GM23248 (cell line): Measurements from ENCODE around the gene PF4V1.

Source experiments
- EZH2 ChIP-seq: fragments of 200-600 bp; sonication (generic); IDR thresholded peaks from 2 replicates; pipeline ENCODE4 v1.6.1; 2018; ENCODE audit warnings: antibody characterized with exemption, mild to moderate bottlenecking; ENCODE audit not compliant: insufficient read depth, poor library complexity, severe bottlenecking
- EZH2phosphoT487 ChIP-seq: fragments of 200-600 bp; sonication (generic); IDR thresholded peaks from 2 replicates; pipeline ENCODE4 v1.6.1; 2018; ENCODE audit warnings: antibody characterized with exemption, moderate library complexity, mild to moderate bottlenecking, low read depth; ENCODE audit not compliant: insufficient read depth

DNA sequence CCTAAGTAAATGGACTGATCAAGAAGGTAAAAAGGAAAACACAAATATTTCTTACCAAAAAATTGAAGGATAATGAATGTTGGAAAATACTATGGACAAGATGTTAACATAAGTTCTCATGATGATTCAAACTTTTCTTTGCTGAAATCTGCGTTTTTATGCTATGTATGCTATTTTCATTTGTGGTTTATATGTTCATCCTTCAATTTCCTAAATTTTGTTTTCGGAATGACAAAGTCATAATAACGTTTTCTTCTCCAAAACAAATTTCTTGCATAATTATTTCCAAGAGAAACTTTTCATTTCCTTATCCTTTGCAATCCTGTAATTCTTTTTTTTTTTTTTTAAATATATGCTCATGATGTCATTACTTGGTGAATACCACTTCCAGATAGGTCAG lies 7.8 kb downstream of the PF4V1 start:
- TF ChIP-seq EZH2 (no peak), EZH2phosphoT487 (no peak)
